Stimulated activated naive CD4-positive, alpha-beta T cell treated with Interleukin-2 at 50 U/mL for 16 hours (primary cell): ENCODE data around the gene LRRC73.
"Not testable (repeated sequence)": the region's sequence is repeated elsewhere in the genome, so short reads cannot be mapped to it uniquely, and the experiment has no call there.

Source experiments
- DNase-seq: peaks from one replicate; lab custom pipeline; 2025; lab: John Stamatoyannopoulos, UW

Gene LRRC73

GRCh38 chr6:43460032-43460431, 50.1 kb downstream of the LRRC73 start:
- no peak for DNase-seq

- no peak for DNase-seq
These were observed 50.6 kb downstream of the LRRC73 start for GRCh38 chr6:43459535-43459934.

- DNase-seq, result not testable (repeated sequence)
These were observed 52.0 kb downstream of the LRRC73 start for GRCh38 chr6:43458154-43458553.

GRCh38 chr6:43457643-43458042, 52.5 kb downstream of the LRRC73 start:
- DNase-seq, result no peak
